Astrocyte of the cerebellum (primary cell): Measurements from ENCODE around the gene TMEM132D.

Experiments
- DNase-seq: peaks from one replicate; pipeline ENCODE4 v3.0.0-alpha.2; 2011; ENCODE audit warnings: low read depth
- H3K4me3 ChIP-seq: 2 replicates; pipeline ENCODE4 v1.5.1; 2011; ENCODE audit warnings: mild to moderate bottlenecking, low read depth, low read length, moderate library complexity
- in situ Hi-C: cut with HindIII; loops from 2 replicates; pipeline ENCODE4 v1.10.0; 2017; ENCODE audit warnings: low sequenced_read_pairs
- TF ChIP-seq, protein P1 (sequence below): IDR thresholded peaks from 2 replicates; pipeline ENCODE4 v1.5.1; 2012; ENCODE audit warnings: low read length, low read depth, moderate library complexity, mild to moderate bottlenecking; ENCODE audit errors: missing control alignments

TMEM132D gene

DNA sequence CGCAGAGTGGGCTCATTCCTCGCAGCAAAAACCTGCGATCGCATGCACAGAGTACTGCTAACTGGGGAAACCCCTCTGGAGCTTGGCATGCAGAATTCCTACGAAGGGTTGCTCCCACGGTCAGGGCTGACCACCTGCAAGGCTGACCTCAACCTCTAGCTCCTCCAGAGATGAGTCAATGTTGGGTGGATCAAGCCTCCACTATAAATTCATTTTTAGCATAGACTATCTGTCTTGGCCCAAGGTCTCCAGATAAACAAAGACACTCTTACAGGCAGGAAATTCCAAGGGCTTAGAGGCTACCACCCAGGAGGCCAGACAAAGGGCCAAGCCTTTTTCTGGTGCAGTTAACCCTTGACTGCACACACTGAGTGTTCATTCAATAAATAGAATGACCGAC, 296.5 kb downstream of the TMEM132D start:
- in situ Hi-C loops, result no loop called here
- peak; percentile 83 for DNase-seq

GRCh38 chr12:129606239-129606638, 297.6 kb downstream of the TMEM132D start:
- TF ChIP-seq, protein P1, sequence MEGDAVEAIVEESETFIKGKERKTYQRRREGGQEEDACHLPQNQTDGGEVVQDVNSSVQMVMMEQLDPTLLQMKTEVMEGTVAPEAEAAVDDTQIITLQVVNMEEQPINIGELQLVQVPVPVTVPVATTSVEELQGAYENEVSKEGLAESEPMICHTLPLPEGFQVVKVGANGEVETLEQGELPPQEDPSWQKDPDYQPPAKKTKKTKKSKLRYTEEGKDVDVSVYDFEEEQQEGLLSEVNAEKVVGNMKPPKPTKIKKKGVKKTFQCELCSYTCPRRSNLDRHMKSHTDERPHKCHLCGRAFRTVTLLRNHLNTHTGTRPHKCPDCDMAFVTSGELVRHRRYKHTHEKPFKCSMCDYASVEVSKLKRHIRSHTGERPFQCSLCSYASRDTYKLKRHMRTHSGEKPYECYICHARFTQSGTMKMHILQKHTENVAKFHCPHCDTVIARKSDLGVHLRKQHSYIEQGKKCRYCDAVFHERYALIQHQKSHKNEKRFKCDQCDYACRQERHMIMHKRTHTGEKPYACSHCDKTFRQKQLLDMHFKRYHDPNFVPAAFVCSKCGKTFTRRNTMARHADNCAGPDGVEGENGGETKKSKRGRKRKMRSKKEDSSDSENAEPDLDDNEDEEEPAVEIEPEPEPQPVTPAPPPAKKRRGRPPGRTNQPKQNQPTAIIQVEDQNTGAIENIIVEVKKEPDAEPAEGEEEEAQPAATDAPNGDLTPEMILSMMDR, result no peak
- in situ Hi-C loops, result no loop called here
- DNase-seq, result no peak
- H3K4me3 ChIP-seq, result no peak overlapping the region

More for the DNA sequence above, 296.5 kb downstream of the TMEM132D start:
- TF ChIP-seq, protein P1, result no peak
- H3K4me3 ChIP-seq, result no peak overlapping the region

- DNase-seq, result peak; percentile 75
- in situ Hi-C loops, result no loop called here
- no peak overlapping the region for H3K4me3 ChIP-seq
- TF ChIP-seq, protein P1, result no peak
Observed at GRCh38 chr12:129605666-129606065, 298.2 kb downstream of the TMEM132D start.

GRCh38 chr12:129604506-129604905, 299.3 kb downstream of the TMEM132D start:
- H3K4me3 ChIP-seq, result no peak overlapping the region
- in situ Hi-C loops, result loop anchor here (5.0 kb wide), 1 partner anchor 48 kb away; no protein-coding TSS in a partner anchor
- TF ChIP-seq, protein P1, result no peak
- no peak for DNase-seq

GRCh38 chr12:129599406-129599805, 304.4 kb downstream of the TMEM132D start:
- TF ChIP-seq, protein P1, result no peak
- peak; percentile 32 for DNase-seq
- in situ Hi-C loops, result no loop called here
- H3K4me3 ChIP-seq, result no peak overlapping the region

DNA sequence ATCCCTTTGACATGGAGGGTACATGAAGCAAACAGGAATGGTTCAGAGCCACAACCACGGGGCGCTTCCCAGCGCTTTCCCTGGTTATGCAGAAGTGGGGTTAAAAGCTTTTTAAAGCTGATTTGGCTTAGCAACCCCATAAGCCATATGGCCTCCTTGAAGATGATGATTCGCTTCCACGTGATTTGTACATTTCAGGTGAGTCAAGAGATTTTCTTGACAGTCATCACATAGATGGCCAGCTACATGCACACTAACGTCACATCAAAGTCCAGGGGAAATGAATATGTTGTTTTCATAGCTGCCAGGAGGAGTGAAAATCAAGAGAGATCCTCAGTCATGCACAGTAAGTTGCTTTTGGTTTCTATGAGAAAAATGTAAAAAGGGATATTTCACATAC, 309.7 kb downstream of the TMEM132D start:
- H3K4me3 ChIP-seq, result no peak overlapping the region
- TF ChIP-seq, protein P1, result no peak
- DNase-seq, result no peak

GRCh38 chr12:129592449-129592848, 311.4 kb downstream of the TMEM132D start:
- TF ChIP-seq, protein P1, result no peak
- DNase-seq, result no peak
- in situ Hi-C loops, result no loop called here
- H3K4me3 ChIP-seq, result no peak overlapping the region

More for the DNA sequence above, 309.7 kb downstream of the TMEM132D start:
- in situ Hi-C loops, result no loop called here
